NCI-H510A (cell line): ENCODE data around the gene VAV1.
"Not testable (repeated sequence)": the region's sequence is repeated elsewhere in the genome, so short reads cannot be mapped to it uniquely, and the experiment has no call there.

Experiments used
- DNase-seq: peaks from one replicate; lab custom pipeline; 2025; lab: John Stamatoyannopoulos, UW

The VAV1 gene

DNA sequence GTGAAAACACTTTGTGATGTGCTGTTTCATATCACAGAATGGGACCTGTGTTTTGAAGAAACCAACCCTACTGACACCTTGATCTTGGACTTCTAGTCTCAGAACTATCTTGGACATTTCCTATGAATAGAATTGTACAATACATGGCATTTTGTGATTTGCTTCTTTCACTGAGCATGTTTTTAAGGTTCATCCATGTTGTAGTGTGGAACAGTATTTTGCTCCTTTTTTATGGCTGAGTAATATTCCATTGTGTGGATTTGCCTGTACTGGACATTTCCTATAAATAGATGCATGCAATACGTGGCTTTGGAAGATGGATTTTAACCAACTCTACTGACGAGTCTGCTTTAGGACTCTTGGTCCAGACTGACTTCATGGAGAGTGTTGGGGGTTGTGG, 46.8 kb downstream of the VAV1 start:
- DNase-seq, result no peak

DNA sequence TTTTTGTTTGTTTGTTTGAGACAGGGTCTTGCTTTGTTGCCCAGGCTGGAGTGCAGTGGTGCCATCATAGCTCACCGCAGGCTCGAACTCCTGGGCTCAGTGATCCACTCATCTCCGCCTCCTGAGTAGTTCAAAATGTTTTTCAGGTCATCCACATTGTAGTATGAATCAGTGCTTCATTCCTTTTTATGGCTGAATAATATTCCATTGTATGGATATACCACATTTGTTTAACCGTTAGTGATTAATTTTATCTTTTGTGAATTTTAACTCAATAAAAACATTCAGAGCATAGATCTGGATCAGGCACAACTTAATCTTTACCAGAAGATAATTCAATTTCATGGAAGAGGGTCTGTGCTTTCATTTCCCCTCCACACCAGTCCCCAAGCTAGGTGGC, 47.7 kb downstream of the VAV1 start:
- DNase-seq, result no peak

DNA sequence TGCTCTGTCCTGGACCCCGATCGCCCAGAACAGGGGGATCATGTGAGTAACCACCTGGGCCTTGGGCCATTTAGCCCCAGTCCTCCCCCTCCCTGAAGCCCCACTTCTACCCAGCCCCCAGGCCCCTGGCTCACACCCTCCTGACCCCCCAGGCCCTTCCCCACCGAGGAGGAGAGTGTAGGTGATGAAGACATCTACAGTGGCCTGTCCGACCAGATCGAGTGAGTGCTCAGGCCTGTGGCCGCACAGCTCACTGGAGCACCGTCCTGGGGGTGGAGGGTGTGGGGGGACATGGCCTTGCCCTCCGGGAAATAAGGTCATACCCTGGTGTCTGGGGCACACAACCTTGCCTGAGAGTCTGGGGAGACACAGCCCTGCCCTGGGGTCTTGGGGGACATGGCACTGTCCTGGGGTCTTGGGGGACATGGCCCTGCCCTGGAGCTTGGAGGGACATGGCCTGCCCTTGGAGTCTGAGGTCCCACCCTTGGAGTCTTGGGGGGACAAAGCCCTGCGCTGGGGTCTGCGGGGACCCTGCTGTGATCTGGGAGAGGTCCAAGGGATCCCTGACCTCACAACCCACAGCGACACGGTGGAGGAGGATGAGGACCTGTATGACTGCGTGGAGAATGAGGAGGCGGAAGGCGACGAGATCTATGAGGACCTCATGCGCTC, 49.3 kb downstream of the VAV1 start:
- DNase-seq, result no peak

DNA sequence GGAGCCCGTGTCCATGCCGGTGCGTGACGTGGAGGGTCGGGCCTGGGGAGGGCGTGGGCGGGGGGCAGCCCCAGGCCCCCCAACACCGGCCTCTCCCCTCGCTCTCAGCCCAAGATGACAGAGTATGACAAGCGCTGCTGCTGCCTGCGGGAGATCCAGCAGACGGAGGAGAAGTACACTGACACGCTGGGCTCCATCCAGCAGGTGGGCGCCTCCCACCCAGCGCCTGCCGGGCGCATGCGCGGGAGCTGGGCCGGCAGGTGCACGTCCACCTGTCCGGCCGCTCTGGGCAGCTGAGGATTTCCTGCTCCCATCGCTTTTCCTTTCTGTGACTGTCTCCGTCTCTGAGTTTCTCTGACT, 49.8 kb downstream of the VAV1 start:
- no peak for DNase-seq

DNA sequence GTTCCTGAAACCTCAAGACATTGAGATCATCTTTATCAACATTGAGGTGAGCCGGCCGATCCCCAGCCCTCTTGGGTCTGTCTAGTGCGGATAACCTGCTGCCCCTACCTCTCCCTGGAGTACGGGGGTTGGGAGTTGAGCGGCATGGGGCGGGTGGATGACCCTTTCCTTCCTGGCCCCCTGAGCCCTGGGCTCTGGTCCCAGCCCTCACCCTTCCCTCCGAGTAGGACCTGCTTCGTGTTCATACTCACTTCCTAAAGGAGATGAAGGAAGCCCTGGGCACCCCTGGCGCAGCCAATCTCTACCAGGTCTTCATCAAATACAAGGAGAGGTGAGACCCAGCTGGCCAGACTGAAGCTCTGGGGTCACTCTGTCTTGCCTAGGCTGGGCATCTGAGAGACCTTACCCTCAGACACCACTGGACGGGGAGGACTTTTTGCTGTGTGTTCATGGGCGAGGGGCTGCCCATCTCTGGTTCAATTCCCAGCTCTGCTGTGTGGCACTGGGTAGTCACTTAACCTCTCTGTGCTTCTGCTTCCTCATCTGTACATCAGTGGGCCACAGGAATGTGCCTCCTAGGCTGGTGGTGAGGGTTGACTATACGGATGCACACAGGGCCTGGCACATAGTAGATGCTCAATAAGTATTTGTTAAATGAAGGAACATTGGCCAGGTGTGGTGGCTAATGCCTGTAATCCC, 52.7 kb downstream of the VAV1 start:
- no peak for DNase-seq

DNA sequence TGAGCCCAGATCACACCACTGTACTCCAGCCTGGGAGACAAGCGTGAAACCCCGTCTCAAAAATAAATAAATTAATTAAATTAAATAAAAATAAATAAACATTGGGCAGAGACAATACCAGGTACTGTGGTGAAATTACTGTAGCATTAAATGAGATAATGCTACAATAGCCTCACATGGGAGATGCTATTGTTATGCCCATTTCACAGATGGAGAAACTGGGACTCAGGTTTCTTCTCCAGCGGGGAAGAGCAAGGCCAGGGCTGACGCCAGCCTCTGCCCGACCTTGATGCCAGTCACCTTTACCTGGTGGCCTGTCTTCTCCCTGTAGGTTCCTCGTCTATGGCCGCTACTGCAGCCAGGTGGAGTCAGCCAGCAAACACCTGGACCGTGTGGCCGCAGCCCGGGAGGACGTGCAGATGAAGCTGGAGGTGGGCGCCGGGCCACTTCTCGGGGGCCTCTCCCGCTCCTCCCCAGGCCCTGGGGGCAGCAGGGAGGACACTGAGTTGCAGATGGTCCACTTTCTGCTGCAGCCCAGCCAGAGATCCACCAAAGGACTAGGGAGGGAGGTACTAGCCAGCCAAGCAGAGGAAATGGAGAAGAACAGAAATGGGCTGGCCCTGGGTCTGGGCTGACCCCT, 53.9 kb downstream of the VAV1 start:
- DNase-seq, result no peak

DNA sequence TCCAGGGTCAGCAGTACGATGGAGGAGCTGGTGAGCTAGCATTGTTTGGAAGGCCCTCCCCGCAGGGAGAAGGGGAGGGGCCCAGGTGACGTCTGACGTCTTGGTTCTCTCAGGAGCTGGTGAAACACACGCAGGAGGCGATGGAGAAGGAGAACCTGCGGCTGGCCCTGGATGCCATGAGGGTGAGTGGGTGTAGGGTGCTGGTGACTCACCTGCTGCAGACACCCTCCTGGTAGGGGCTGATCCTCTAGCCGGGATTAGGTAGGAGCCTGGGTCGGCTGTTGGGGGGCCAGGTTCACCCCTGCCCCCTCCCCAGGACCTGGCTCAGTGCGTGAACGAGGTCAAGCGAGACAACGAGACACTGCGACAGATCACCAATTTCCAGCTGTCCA, 55.8 kb downstream of the VAV1 start:
- no peak for DNase-seq

DNA sequence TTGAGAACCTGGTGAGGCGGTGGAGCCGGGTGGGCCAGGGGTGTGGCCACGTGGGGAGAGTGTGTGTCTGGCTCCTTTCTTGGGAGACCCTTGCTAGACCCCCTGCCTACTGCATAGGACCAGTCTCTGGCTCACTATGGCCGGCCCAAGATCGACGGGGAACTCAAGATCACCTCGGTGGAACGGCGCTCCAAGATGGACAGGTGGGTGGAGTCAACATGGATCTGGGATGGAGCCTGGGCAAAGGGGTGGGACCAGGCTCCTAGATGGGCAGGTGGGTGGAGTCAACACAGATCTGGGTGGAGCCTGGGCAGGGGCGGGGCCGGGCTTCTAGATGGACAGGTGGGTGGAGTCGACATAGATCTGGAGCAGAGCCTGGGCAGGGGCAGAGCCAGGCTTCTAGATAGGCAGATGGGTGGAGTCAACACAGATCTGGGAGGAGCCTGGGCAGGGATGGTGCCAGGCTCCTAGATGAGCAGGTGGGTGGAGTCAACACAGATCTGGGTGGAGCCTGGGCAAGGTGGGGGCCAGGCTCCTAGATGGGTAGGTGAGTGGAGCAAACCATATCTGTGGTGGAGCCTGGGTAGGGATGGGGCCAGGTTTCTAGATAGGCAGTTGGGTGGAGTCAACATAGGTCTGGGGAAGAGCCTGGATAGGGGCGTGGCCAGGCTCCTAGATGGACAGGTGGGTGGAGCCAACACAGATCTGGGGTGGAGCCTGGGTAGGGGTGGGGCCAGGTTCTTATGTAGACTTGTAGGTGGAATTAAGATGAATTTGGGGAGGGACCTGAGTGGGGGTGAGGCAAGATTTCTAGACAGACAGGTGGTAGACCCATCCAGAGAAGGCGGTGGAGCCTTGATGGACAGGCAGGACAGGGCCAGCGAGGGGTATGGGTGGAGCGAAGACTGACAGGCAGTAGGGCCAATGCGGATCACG, 56.5 kb downstream of the VAV1 start:
- no peak for DNase-seq

DNA sequence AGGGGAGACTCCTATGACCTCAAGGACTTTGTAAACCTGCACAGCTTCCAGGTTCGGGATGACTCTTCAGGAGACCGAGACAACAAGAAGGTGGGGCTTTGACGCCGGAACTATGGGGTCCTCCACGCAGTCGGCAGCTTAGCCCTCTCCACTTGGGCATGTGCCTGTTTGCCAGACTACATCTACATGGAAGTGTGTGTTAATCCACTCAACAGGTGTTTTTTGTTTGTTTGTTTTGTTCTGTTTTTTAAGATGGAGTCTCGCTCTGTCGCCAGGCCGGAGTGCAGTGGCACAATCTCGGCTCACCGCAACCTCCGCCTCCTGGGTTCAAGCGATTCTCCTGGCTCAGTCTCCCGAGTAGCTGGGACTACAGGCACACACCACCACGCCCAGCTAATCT, 57.3 kb downstream of the VAV1 start:
- not testable (repeated sequence) for DNase-seq

DNA sequence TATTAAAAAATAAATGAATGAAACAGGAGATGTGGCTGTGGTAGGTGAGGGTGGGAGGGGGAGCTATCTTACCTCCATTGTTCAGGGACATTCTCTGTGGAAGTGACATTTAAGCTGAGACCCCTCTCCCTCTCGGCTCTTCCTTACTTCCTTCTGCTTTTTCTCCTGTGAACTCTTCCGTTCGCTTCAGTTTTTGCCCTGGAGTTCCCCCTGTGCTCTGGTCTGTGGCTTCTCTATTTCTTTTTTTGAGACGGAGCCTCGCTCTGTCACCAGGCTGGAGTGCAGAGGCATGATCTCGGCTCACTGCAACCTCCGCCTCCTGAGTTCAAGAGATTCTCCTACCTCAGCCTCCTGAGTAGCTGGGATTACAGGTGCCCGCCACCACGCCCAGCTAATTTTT, 58.6 kb downstream of the VAV1 start:
- not testable (repeated sequence) for DNase-seq

DNA sequence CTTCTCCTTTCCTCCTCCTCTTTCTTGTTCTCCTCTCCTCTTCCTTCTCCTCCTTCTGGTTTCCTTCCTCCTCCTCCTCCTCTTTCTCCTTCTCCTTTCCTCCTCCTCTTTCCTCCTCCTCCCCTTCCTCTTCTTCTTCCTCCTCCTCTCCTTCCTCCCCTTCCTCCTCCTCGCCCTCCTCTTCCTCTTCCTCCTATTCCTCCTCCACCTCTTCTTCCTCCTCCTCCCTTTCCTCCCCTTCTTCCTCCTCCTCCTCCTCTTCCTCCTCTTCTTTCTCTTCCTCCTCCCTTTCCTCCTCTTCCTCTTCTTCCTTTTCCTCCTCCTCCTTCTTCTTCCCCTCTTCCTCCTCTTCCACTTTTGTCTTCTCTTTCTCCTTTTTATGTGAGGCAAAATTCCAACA, 59.9 kb downstream of the VAV1 start:
- no peak for DNase-seq

DNA sequence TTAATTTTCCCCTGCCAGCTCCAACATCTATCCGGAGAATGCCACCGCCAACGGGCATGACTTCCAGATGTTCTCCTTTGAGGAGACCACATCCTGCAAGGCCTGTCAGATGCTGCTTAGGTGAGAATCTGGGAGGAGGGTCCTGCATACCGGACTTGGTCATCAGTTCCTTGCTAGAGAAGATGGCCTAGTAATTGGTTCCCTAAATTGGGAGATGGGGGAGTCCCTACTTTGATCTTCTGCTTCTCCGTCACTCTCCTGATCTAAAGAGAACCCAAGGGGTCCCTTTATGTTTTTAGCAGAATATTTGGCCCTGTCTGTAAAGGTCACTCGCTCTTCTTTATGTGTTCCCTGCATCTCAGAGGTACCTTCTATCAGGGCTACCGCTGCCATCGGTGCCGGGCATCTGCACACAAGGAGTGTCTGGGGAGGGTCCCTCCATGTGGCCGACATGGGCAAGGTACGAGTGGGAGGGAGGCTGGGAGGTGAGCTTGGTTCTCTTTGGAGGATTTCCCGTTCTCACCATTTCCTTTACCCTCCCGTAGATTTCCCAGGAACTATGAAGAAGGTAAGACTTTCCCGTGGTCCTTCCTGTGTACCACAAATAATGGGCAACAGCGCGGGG, 60.8 kb downstream of the VAV1 start:
- DNase-seq, result no peak

DNA sequence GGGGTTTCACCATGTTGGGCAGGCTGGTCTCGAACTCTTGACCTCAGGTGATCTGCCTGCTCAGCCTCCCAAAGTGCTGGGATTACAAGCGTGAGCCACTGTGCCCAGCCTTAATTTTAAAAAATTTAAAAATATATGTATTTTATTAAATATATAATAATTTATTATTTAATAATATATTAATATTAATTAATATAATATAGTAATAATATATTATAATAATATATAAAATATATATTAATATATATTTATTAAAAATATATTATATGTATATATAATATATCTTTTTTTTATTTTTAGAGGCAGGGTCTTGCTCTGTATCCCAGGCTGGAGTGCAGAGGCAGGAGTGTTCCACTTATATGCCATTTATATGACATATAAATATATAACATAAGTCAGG, 61.9 kb downstream of the VAV1 start:
- no peak for DNase-seq

DNA sequence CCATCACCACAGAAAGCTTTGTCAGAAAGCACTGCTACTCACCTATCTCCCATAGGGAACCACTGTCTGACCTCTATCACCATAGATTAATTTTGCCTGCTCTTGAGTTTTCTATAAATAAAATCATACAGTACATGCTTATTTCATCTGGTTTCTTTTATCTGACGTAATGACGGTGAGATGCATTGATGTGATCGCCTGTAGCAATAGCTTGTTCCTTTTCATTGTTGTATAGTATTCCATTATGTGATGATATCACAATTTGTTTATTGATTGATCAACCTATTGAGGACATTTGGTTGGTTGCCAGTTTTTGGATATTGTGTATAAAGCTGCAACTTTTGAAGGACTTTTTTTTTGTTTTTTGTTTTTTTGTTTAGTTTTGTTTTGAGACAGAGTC, 63.0 kb downstream of the VAV1 start:
- DNase-seq, result no peak

DNA sequence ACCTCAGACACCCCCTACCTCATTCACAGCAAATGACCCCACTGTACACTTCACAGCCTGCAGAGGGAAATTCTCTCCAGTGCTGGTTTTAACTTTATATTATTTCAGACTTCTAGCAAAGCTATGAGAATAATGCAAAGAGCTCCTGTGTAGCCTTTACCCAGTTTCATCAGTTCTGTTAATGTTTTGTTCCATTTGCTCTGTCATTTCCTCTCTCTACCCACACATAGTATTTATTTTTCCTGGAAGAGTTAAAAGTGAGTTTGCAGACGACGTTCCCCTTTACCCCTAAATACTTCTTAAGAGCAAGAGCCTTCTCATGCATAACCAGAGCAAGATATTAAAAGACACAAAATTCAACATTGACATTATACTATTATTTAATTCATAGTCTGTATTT, 65.0 kb downstream of the VAV1 start:
- no peak for DNase-seq

DNA sequence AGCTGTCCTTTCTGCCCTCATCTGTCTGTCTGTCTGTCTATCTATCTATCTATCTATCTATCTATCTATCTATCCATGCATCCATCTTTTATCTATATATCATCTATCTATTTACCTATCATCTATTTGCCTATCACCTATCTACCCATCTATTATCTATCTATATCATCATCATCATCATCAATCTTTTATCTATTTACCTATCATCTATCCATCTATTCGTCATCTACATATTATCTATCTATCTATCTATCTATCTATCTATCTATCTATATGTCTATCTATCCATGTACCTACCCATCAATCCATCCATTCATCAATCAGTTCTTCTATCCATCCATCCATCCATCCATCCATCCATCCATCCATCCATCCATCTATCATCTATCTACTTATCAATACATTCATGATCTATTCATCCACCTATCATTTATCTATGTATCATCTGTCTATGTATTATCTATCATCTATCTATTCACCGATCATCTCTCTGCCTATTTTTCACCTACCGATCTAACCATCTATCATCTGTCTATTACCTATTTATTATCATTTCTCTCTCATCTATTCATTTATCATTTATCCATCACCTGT, 65.7 kb downstream of the VAV1 start:
- no peak for DNase-seq

DNA sequence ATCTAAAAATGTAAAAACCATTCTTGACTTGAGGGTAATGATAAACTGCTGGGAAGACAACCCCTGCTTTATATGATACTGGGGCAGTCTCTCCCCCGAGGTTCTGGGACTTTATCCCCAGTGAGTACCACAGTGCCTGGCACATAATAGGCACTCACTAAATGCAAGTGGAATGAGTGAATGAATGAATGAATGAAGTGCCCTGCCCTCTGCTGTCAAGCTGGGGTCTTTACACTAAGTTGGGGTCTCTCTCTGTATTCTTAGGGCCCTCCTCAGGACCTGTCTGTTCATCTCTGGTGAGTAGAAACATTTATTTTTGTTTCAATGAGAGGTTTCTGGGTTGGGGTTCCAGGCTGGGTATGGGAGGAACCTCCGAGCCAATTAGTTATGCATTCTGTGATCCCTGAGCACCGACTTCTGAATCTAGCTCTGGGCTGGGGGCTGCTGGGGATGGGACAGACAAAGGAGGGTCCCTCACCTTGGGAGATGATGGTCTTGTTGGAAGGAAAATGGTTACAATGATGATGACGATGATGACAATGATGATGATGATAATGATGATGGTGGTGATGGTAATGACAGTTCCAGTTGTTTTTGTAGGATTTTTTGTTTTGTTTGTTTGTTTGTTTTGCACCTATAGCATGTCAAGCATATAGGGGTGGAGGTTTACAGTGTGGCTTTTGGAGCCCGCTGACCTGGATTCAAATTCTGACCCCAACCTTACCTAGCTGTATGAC, 70.5 kb downstream of the VAV1 start:
- DNase-seq, result no peak

DNA sequence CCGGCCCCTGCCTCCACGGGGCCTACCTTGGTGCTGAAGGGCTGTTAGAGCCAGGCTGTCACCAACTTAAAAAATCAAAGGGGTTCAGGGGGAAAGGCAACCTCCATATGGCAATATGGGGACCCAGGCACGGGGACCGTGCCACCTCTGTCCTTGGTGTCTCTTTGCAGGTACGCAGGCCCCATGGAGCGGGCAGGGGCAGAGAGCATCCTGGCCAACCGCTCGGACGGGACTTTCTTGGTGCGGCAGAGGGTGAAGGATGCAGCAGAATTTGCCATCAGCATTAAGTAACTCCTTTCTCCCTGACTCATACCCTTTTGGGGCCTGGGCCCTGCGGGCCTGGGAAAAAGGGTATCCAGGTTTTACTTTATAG, 75.3 kb downstream of the VAV1 start:
- DNase-seq, result no peak

DNA sequence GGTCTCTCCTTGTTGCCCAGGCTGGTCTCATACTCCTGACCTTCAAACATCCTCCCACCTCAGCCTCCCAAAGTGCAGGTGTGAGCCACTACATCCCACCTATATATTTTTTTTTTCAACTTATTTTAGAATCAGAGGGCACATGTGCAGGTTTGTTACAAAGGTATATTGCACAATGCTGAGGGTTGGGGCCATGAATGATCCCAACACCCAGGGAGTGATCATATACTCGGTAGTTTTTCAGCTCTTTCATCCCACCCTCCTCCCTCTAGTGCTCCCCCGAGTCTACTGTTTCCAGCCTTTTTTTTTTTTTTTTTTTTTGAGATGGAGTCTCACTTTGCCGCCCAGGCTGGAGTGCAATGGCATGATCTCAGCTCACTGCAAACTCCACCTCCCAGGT, 76.5 kb downstream of the VAV1 start:
- DNase-seq, result no peak

DNA sequence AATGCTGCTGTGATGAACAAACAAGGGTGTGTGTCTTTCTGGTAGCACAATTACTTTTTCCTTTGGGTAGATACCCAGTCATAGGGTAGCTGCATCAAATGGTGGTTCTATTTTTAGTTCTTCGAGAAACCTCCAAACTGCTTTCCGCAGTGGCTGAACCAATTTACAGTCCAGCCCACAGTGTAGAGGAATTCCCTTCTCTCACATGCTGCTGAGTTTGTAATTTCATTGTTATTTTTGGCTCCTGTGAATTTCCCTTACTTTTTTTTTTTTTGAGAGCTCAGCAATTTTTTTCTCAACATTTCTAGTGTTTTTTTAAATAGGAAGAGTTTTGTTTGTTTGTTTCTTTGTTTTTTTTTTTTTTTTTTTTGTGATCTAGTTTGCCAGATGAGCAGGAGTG, 77.4 kb downstream of the VAV1 start:
- DNase-seq, result no peak

DNA sequence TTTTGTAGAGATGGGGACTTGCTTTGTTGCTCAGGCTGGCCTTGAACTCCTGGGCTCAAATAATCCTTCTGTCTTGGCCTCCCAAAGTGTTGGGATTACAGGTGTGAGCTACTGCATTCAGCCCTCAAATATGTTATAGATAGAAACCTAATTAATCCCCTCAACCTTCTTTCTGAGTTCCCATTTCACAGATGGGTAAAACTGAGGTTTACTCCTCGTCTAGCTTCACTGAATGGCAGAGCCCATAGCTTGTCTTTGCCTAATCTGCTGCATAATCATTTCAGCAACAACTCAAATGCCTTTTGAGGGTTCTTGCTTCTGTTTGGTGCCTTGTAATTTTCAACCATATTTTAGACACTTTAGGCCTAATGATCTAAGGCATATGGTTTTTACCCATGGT, 78.9 kb downstream of the VAV1 start:
- no peak for DNase-seq
